H1 (cell line): ENCODE results near the gene TRAF3IP3. TPM values are rescaled to one million over a fixed set of nuclear protein-coding genes. Genes with fewer than 3 reads are reported as not detected.

Experiments
- CREB1 ChIP-seq: IDR thresholded peaks from 2 replicates; pipeline ENCODE4 v1.6.1; 2012; ENCODE audit warnings: inconsistent platforms
- CTCF ChIP-seq, 3 experiments: IDR thresholded peaks; 1 replicate in 2 of 3; 2 replicates in 1 of 3; pipeline versions ENCODE4 v1.5.1 to v1.6.1; 2011; ENCODE audit warnings: low read length in 3 of 3, mild to moderate bottlenecking in 3 of 3, inconsistent platforms in 2 of 3, low read depth in 1 of 3, moderate library complexity in 1 of 3; ENCODE audit not compliant: insufficient read depth in 1 of 3; ENCODE audit errors: control extremely low read depth in 1 of 3
- JUND ChIP-seq: IDR thresholded peaks from 2 replicates; pipeline ENCODE4 v1.6.1; 2011; ENCODE audit warnings: mild to moderate bottlenecking, improper control_type of control experiment, low read length
- SUZ12 ChIP-seq: fragments of 200-600 bp; sonication (generic); IDR thresholded peaks from 2 replicates; pipeline ENCODE4 v1.6.1; 2012; ENCODE audit warnings: mild to moderate bottlenecking, inconsistent platforms, low read length, moderate library complexity, mixed read lengths
- polyA plus RNA-seq, 7 experiments: library from polyadenylated mRNA; depleted of rRNA in 3 of 7; stranded (reverse) in 5 of 7; unstranded in 2 of 7; fragments of >200 nt in 5 of 7; fragments of 200-250 nt in 2 of 7; gene quantifications; 1 replicate in 5 of 7; 2 replicates in 1 of 7; 4 replicates in 1 of 7; pipeline versions ENCODE4 v1.2.1 to v1.2.3, GENCODE V29; 2011 to 2013; ENCODE audit warnings: missing spikeins in 2 of 7, mixed read lengths in 2 of 7
- total RNA-seq: library from RNA; stranded (reverse); fragmentation: NEBNext Ultra II Directional; extraction: Animal tissue kit (Norgen Biotek cat#: 25700); gene quantifications from 2 replicates; pipeline ENCODE4 v1.2.1, GENCODE V29; 2021

TRAF3IP3 gene
- total and polyA plus RNA-seq, 2 of the 8 experiments (the other 6 are each of a cell fraction or from before 2014, with no cell fraction given) = not detected

GRCh38 chr1:209737118-209737505, 18.7 kb upstream of the TRAF3IP3 start (continued):
- TF ChIP-seq SUZ12 (no peak), JUND (no peak), CTCF (IDR thresholded peaks at IDR 0.05; ENCODE audit: control extremely low read depth in 1 of 3, insufficient read depth in 1 of 3, low read depth in 1 of 3, low read length in 3 of 3) (no peak), CREB1 (no peak)
